ENCODE results near the gene RAB17. TPM values are rescaled to one million over a fixed set of nuclear protein-coding genes. Genes with fewer than 3 reads are reported as not detected.
"Not testable (repeated sequence)": the region's sequence is repeated elsewhere in the genome, so short reads cannot be mapped to it uniquely, and the experiment has no call there.

RAB17 gene
- total RNA-seq, 1 donor, result 0.10 TPM

DNA sequence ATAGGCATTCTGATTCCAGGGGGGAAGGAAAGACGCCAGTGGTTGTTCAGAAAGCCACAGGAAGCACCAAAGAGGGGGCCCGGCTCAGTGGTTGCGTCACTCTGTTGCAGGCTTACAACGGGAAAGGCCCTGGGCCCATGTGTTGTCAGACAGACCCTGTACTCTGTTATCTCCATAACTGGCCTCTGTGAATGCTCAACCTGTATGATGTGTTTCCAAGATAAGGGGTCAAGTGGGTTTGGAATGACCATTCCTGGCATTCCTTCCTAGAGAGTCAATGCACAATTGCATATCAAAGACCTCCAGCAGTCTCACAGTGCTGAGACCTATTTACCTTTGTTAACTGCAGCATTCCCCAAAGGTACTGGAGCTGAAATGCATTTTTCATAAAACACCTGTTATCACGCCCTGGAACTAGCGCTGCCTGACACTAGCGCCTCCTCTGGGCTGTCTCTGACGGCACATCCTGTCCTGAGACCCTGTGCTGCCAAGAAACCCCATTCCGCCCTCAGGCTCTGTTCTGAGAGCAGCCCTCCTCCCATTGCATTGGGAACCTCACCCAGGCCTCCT lies 23.7 kb upstream of the RAB17 start:
- H3K4me1 ChIP-seq (ENCODE audit: insufficient read depth, low read length), result peaks cover 31% of the 10 kb centered on the region

DNA sequence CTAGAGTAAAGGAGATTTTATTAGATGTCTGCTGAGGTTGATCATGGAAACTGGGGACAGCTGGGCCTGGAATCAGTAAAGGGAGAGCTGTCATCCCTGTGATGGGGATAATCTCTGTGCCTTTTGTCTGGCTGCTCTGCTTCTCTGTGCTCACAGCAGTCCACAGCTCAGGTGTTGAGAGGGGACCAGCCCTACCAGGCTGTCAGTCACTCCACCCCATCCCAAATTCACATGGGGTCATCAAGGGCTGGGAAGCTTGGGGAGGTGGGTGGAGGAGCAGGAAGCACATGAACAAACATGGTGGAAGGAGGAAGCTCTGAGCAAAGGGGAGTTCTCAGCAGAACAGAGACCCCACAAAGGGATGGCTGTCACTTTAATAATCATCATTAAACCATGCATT lies 23.1 kb upstream of the RAB17 start:
- Histone ChIP-seq H3K9me3 (ENCODE audit: low read depth, low read length) (no peaks in the 10 kb centered on the region), H3K4me1 (ENCODE audit: insufficient read depth, low read length) (peaks cover 31% of the 10 kb centered on the region), H3K4me3 (ENCODE audit: low read length) (no peak overlapping the region), H3K27me3 (ENCODE audit: insufficient read depth, low read length) (peaks cover 2% of the 10 kb centered on the region)

More for the DNA sequence above, 23.7 kb upstream of the RAB17 start:
- Histone ChIP-seq H3K4me3 (ENCODE audit: low read length) (no peak overlapping the region), H3K9me3 (ENCODE audit: low read depth, low read length) (no peaks in the 10 kb centered on the region), H3K27me3 (ENCODE audit: insufficient read depth, low read length) (peaks cover 2% of the 10 kb centered on the region)

- H3K4me1 ChIP-seq (ENCODE audit: insufficient read depth, low read length), result peaks cover 31% of the 10 kb centered on the region
- no peak overlapping the region for H3K4me3 ChIP-seq (ENCODE audit: low read length)
- H3K9me3 ChIP-seq (ENCODE audit: low read depth, low read length), result no peaks in the 10 kb centered on the region
- H3K27me3 ChIP-seq (ENCODE audit: insufficient read depth, low read length), result peaks cover 2% of the 10 kb centered on the region
Observed at GRCh38 chr2:237612527-237613357, 22.2 kb upstream of the RAB17 start.

- not testable (repeated sequence) for H3K4me3 ChIP-seq (ENCODE audit: low read length); H3K9me3 ChIP-seq (ENCODE audit: low read depth, low read length); H3K27me3 ChIP-seq (ENCODE audit: insufficient read depth, low read length)
- H3K4me1 ChIP-seq (ENCODE audit: insufficient read depth, low read length), result peaks cover 18% of the 10 kb centered on the region
Observed at GRCh38 chr2:237606522-237606921, 16.0 kb upstream of the RAB17 start.

- peaks cover 18% of the 10 kb centered on the region for H3K4me1 ChIP-seq (ENCODE audit: insufficient read depth, low read length)
- H3K4me3 ChIP-seq (ENCODE audit: low read length), result no peak overlapping the region
- H3K9me3 ChIP-seq (ENCODE audit: low read depth, low read length), result no peaks in the 10 kb centered on the region
- H3K27me3 ChIP-seq (ENCODE audit: insufficient read depth, low read length), result no peaks in the 10 kb centered on the region
Observed at GRCh38 chr2:237604960-237605359, 14.4 kb upstream of the RAB17 start.

DNA sequence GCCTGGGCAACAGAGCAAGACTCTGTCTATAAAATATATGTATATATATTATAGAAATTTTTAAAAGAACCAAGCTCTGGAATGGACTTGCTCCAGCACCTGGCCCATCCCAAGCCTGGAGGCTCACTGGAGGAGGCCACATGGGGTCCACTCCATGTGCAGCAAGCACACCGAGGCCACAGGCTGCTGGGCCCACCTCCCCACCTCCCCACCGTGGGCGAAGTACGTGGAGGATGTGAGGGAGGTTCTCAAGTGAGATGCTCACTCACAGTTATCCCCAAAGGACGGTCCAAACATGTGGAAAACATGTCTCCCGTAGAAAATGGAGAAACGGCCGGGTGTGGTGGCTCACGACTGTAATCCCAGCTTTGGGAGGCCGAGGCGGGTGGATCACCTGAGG lies 13.9 kb upstream of the RAB17 start:
- Histone ChIP-seq H3K27me3 (ENCODE audit: insufficient read depth, low read length) (no peaks in the 10 kb centered on the region), H3K9me3 (ENCODE audit: low read depth, low read length) (no peaks in the 10 kb centered on the region), H3K4me3 (ENCODE audit: low read length) (no peak overlapping the region), H3K4me1 (ENCODE audit: insufficient read depth, low read length) (peaks cover 18% of the 10 kb centered on the region)

DNA sequence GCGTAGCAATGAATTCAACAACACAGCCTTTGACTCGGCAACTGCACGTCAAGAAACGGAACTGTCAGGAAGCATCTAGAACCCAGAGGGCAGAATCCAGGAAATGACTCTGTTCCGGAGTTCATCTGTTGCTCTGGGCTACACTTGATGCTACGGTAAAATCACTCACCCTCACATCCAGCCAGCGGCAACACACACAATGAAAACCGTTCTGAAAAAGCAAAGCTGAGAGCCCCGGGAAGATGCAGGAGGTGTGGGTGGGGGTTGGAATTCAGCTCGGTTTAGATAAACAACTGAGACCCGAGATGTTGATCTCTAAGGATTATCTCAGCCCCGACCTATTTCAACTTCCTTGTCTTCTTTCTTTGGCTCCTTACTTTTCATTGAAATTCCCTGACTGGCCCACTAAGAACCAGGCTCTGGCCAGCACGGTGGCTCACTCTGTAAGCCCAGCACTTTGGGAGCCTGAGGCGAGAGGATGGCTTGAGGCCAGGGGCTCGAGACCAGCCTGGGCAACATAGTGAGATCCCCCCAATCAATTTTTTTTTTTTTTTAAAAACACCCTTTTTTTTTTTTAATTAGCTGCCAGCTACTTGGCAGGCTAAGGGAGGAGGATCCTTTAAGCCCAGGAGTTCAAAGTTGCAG lies 13.3 kb upstream of the RAB17 start:
- Histone ChIP-seq H3K4me1 (ENCODE audit: insufficient read depth, low read length) (peaks cover 18% of the 10 kb centered on the region), H3K27me3 (ENCODE audit: insufficient read depth, low read length) (no peaks in the 10 kb centered on the region), H3K4me3 (ENCODE audit: low read length) (peak overlapping the region; percentile 8), H3K9me3 (ENCODE audit: low read depth, low read length) (no peaks in the 10 kb centered on the region)

GRCh38 chr2:237603049-237603717 lies 12.6 kb upstream of the RAB17 start:
- Histone ChIP-seq H3K27me3 (ENCODE audit: insufficient read depth, low read length) (no peaks in the 10 kb centered on the region), H3K9me3 (ENCODE audit: low read depth, low read length) (no peaks in the 10 kb centered on the region), H3K4me3 (ENCODE audit: low read length) (no peak overlapping the region), H3K4me1 (ENCODE audit: insufficient read depth, low read length) (peaks cover 18% of the 10 kb centered on the region)

DNA sequence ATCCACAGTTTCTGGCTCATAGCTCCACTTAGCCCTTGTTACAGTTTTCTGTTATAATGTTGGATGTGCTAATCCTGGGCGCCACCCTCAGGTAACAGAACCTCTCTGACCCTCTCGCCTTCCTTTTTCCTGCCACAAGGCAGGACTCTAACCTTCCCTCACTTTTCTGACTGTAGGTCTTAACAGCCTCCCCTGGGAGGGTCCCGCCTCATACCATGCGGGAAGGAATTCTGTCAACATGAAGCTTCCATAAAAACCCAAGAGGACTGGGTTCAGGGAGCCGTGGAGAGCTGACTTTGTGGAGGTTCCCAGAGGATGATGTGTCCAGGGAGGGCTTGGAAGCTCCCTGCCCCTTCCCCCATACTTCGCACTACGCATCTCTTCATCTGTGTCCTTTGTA lies 11.9 kb upstream of the RAB17 start:
- Histone ChIP-seq H3K27me3 (ENCODE audit: insufficient read depth, low read length) (no peaks in the 10 kb centered on the region), H3K9me3 (ENCODE audit: low read depth, low read length) (no peaks in the 10 kb centered on the region), H3K4me1 (ENCODE audit: insufficient read depth, low read length) (peaks cover 18% of the 10 kb centered on the region), H3K4me3 (ENCODE audit: low read length) (no peak overlapping the region)

DNA sequence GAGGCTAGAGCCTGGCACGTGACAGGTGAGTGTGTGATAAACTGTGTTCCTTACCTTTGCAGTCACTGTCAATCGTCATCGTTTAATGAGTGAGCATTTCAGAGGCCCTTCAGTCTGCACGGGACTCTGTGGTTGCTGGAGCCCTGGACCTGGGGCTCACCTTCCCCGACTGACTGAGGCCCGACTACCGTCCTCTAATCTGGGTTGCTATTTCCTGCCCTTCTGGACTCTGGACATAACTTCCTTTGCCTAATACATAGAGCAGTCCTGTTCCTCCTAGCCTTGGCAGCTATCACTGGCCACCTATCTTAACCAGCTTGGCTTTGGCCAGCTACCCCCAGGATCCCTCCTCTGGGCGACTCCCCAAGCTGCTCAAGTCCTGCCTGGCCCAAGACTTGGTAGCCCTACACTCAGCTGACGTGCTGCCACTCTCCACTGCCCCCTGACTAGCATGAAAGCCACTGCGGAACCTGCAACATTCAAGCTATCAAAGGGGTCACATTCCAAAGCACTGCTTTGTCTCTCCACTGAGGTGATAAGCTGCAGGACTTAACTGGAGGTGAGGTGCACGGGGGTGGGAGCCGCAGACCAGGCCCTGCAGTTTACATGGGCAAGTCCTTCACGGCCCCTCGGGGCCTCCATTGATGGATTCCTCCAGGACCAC lies 11.1 kb upstream of the RAB17 start:
- no peak overlapping the region for H3K4me3 ChIP-seq (ENCODE audit: low read length)
- peaks cover 18% of the 10 kb centered on the region for H3K4me1 ChIP-seq (ENCODE audit: insufficient read depth, low read length)
- H3K9me3 ChIP-seq (ENCODE audit: low read depth, low read length), result no peaks in the 10 kb centered on the region
- H3K27me3 ChIP-seq (ENCODE audit: insufficient read depth, low read length), result no peaks in the 10 kb centered on the region

DNA sequence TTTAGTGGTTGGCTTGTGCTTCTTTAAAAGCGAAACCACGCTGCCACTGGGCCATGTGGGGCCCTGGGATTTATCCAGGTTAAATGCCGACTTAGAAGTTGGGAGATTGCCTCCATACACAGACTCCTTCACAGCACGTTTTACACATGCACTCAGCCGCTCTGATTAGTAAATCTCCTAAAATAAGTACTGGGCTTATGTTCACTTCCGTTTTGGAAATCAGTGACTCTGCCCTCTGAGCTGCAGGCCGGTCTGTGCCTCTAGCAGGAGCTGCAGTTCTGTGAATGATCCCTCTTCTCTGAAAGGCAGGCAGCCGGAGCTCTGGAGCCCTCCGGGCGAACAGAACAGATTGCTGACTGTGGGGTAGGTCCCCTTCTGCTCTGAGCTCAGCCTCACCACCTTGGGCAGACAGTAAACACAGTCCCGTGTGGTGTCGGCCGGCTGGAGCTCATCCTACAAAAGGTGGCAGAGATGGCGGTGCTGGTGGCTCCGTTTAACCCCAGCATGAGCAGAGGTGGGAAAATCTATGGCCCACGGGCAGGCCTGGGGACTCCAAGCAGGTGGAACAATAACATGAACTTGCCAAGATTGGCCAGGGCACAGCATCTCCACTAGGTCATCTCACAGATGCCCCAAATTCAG lies 9.8 kb upstream of the RAB17 start:
- Histone ChIP-seq H3K9me3 (ENCODE audit: low read depth, low read length) (no peaks in the 10 kb centered on the region), H3K4me3 (ENCODE audit: low read length) (no peak overlapping the region), H3K4me1 (ENCODE audit: insufficient read depth, low read length) (peaks cover 18% of the 10 kb centered on the region), H3K27me3 (ENCODE audit: insufficient read depth, low read length) (no peaks in the 10 kb centered on the region)

- Histone ChIP-seq H3K27me3 (ENCODE audit: insufficient read depth, low read length) (no peaks in the 10 kb centered on the region), H3K4me3 (ENCODE audit: low read length) (no peak overlapping the region), H3K9me3 (ENCODE audit: low read depth, low read length) (no peaks in the 10 kb centered on the region), H3K4me1 (ENCODE audit: insufficient read depth, low read length) (peaks cover 17% of the 10 kb centered on the region)
Observed at GRCh38 chr2:237599465-237600110, 9.1 kb upstream of the RAB17 start.

DNA sequence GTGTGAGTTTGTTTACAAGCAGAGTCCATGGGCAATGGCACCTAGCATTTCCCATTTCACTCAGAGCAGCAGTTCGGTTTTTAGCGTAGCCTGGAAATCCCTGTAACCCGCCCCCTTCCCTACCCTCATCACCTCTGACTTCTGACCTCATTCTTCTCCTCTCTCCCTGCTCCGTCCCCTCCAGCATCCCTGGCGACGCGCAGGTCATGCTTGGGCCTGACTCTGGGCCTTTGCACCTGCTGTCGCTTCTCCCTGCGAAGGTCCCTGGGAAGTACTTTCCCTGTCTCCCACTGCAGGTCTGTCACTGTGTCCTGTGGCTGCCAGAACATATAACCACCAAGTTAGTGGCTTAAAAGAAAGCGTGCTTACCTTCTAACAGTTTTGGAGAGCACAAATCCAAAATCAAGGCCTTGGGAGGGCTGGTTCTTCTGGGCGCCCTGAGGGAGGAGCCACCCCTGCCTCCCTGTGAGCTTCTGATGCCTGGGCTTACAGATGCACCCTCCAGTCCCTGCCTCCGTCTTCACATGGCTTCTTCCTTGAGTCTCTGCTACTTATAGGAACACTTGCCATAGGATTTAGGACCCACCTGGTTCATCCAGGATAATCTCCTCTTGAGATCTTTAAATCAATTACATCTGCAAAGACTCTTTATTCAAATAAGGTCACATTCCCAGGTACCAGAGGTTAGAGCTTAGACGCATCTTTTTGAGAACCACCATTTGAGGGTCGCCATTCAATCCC lies 8.1 kb upstream of the RAB17 start:
- Histone ChIP-seq H3K9me3 (ENCODE audit: low read depth, low read length) (no peaks in the 10 kb centered on the region), H3K27me3 (ENCODE audit: insufficient read depth, low read length) (no peaks in the 10 kb centered on the region), H3K4me3 (ENCODE audit: low read length) (no peak overlapping the region), H3K4me1 (ENCODE audit: insufficient read depth, low read length) (peaks cover 7% of the 10 kb centered on the region)

Measured in mononuclear cell (primary cell).